Measurements from ENCODE around the gene DNAJC17. TPM values are rescaled to one million over a fixed set of nuclear protein-coding genes. Genes with fewer than 3 reads are reported as not detected.

DNAJC17 gene
- total and polyA plus RNA-seq, 4 donors: 36.5 to 76.5 (median 44.1) TPM

DNA sequence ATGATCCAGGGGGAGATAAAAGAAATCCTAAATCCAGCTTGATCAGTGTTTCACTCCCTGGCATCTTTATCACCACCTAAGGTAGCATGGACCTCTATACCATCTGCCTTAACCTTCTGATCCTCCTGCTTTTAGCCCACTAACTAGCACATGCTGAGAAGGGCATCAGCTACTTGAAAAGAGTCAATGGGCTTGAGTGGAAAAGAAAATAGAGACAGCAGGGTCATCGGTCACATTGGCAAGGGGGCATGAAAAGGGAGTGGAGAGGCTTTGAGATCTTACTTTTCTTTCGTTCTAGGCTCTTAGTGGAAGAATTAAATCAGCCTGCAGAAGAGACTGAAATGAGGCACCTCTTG lies 623 bp downstream of the DNAJC17 start:
- Histone ChIP-seq H3K27ac (ENCODE audit: low read depth in 1 of 2, low read length in 1 of 2) (peak overlapping the region; percentile 88 to 97), H3K9ac (ENCODE audit: insufficient read depth in 1 of 2, low read length in 2 of 2) (peak overlapping the region; percentile 74 to 91), H3K36me3 (ENCODE audit: control insufficient read depth in 4 of 4, insufficient read depth in 4 of 4, low read length in 4 of 4) (peaks cover 0 to 10% (median 7%) of the 10 kb centered on the region in 4 donors), H3K4me1 (ENCODE audit: control insufficient read depth in 5 of 5, insufficient read depth in 5 of 5, low read length in 5 of 5) (peaks cover 5 to 12% (median 5%) of the 10 kb centered on the region in 5 donors), H3K4me3 (peak overlapping the region; percentile 87), H3K9me3 (ENCODE audit: control insufficient read depth in 4 of 4, insufficient read depth in 3 of 4, low read length in 3 of 4) (no peaks in the 10 kb centered on the region), H3K27me3 (ENCODE audit: control insufficient read depth in 3 of 3, insufficient read depth in 3 of 3, low read length in 2 of 3) (no peaks in the 10 kb centered on the region)
- 1 to 4% methylated on average over 2 of the region's 2 CpGs for WGBS, 2 donors
- no peak for TF ChIP-seq CTCF (IDR thresholded peaks at IDR 0.05; ENCODE audit: control extremely low read depth, extremely low read depth)
- DNase-seq (no peak), ATAC-seq (ENCODE audit: insufficient read depth, low FRiP score) (no peak)

GRCh38 chr15:40803688-40804087 lies 3.6 kb downstream of the DNAJC17 start:
- WGBS, 2 donors: 95 to 97% methylated on average over 1 of the region's 1 CpG
- DNase-seq (no peak), ATAC-seq (ENCODE audit: insufficient read depth, low FRiP score) (no peak)
- H3K9ac ChIP-seq (ENCODE audit: insufficient read depth in 1 of 2, low read length in 2 of 2): no peak overlapping the region
- H3K27ac ChIP-seq (ENCODE audit: low read depth in 1 of 2, low read length in 1 of 2): no peak overlapping the region
- no peak for TF ChIP-seq CTCF (IDR thresholded peaks at IDR 0.05; ENCODE audit: control extremely low read depth, extremely low read depth)
- H3K4me1 ChIP-seq (ENCODE audit: control insufficient read depth in 5 of 5, insufficient read depth in 5 of 5, low read length in 5 of 5): peaks cover 5 to 12% (median 5%) of the 10 kb centered on the region in 5 donors
- no peak overlapping the region for H3K4me3 ChIP-seq
- H3K9me3 ChIP-seq (ENCODE audit: control insufficient read depth in 4 of 4, insufficient read depth in 3 of 4, low read length in 3 of 4): no peaks in the 10 kb centered on the region
- no peaks in the 10 kb centered on the region for H3K27me3 ChIP-seq (ENCODE audit: control insufficient read depth in 3 of 3, insufficient read depth in 3 of 3, low read length in 2 of 3)
- H3K36me3 ChIP-seq (ENCODE audit: control insufficient read depth in 4 of 4, insufficient read depth in 4 of 4, low read length in 4 of 4): peaks cover 0 to 6% (median 0%) of the 10 kb centered on the region in 4 donors

GRCh38 chr15:40803076-40803475 lies 4.2 kb downstream of the DNAJC17 start:
- H3K9ac ChIP-seq (ENCODE audit: insufficient read depth in 1 of 2, low read length in 2 of 2): no peak overlapping the region
- no peak for TF ChIP-seq CTCF (IDR thresholded peaks at IDR 0.05; ENCODE audit: control extremely low read depth, extremely low read depth)
- DNase-seq (no peak), ATAC-seq (ENCODE audit: insufficient read depth, low FRiP score) (no peak)
- H3K9me3 ChIP-seq (ENCODE audit: control insufficient read depth in 4 of 4, insufficient read depth in 3 of 4, low read length in 3 of 4): no peaks in the 10 kb centered on the region
- no peak overlapping the region for H3K4me3 ChIP-seq
- peaks cover 0 to 8% (median 5%) of the 10 kb centered on the region in 5 donors for H3K4me1 ChIP-seq (ENCODE audit: control insufficient read depth in 5 of 5, insufficient read depth in 5 of 5, low read length in 5 of 5)
- H3K27me3 ChIP-seq (ENCODE audit: control insufficient read depth in 3 of 3, insufficient read depth in 3 of 3, low read length in 2 of 3): no peaks in the 10 kb centered on the region
- 81 to 100% methylated on average over 2 of the region's 2 CpGs for WGBS, 2 donors
- no peak overlapping the region for H3K27ac ChIP-seq (ENCODE audit: low read depth in 1 of 2, low read length in 1 of 2)
- H3K36me3 ChIP-seq (ENCODE audit: control insufficient read depth in 4 of 4, insufficient read depth in 4 of 4, low read length in 4 of 4): peaks cover 0 to 6% (median 1%) of the 10 kb centered on the region in 4 donors

GRCh38 chr15:40799523-40799922 lies 7.8 kb downstream of the DNAJC17 start:
- peaks cover 0 to 6% (median 1%) of the 10 kb centered on the region in 4 donors for H3K36me3 ChIP-seq (ENCODE audit: control insufficient read depth in 4 of 4, insufficient read depth in 4 of 4, low read length in 4 of 4)
- ATAC-seq (ENCODE audit: insufficient read depth, low FRiP score): no peak
- H3K27ac ChIP-seq (ENCODE audit: low read depth in 1 of 2, low read length in 1 of 2): no peak overlapping the region
- no peak for TF ChIP-seq CTCF (IDR thresholded peaks at IDR 0.05; ENCODE audit: control extremely low read depth, extremely low read depth)
- no peak for DNase-seq
- 94 to 98% methylated on average over 3 of the region's 3 CpGs for WGBS, 2 donors
- H3K4me1 ChIP-seq (ENCODE audit: control insufficient read depth in 5 of 5, insufficient read depth in 5 of 5, low read length in 5 of 5): peaks cover 0 to 5% (median 0%) of the 10 kb centered on the region in 5 donors
- no peaks in the 10 kb centered on the region for H3K27me3 ChIP-seq (ENCODE audit: control insufficient read depth in 3 of 3, insufficient read depth in 3 of 3, low read length in 2 of 3)
- H3K9me3 ChIP-seq (ENCODE audit: control insufficient read depth in 4 of 4, insufficient read depth in 3 of 4, low read length in 3 of 4): no peaks in the 10 kb centered on the region
- H3K4me3 ChIP-seq: no peak overlapping the region
- no peak overlapping the region for H3K9ac ChIP-seq (ENCODE audit: insufficient read depth in 1 of 2, low read length in 2 of 2)
